Activated CD4-positive, alpha-beta T cell treated with anti-CD3 and anti-CD28 coated beads, Interleukin-2, amount 10 ng/mL, durations not matched to agents 24 days and 14 days (primary cell): Measurements from ENCODE around the gene FAS. TPM values are rescaled to one million over a fixed set of nuclear protein-coding genes. Genes with fewer than 3 reads are reported as not detected.

Experiments used
- DNase-seq: peaks from one replicate; pipeline ENCODE4 v3.0.0; 2022
- H3K27ac Mint-ChIP-seq: one replicate; pipeline ENCODE4 v1.8.0; 2022; ENCODE audit warnings: mild to moderate bottlenecking, mixed read lengths
- H3K27me3 Mint-ChIP-seq: one replicate; pipeline ENCODE4 v1.8.0; 2022; ENCODE audit warnings: mixed read lengths
- H3K36me3 Mint-ChIP-seq: one replicate; pipeline ENCODE4 v1.8.0; 2022; ENCODE audit warnings: low read depth, mild to moderate bottlenecking, mixed read lengths
- H3K4me1 Mint-ChIP-seq: one replicate; pipeline ENCODE4 v1.8.0; 2021; ENCODE audit warnings: mixed read lengths
- H3K4me3 Mint-ChIP-seq: one replicate; pipeline ENCODE4 v1.8.0; 2022; ENCODE audit warnings: mild to moderate bottlenecking, moderate library complexity, mixed read lengths
- H3K9me3 Mint-ChIP-seq: one replicate; pipeline ENCODE4 v1.8.0; 2021; ENCODE audit warnings: mixed read lengths
- intact Hi-C: fragments of 100-400 bp; cut with micrococcal nuclease; formaldehyde crosslinking; loops from one replicate; pipeline ENCODE4 v1.15.1; 2023
- total RNA-seq: library from RNA; stranded (reverse); gene quantifications from 2 replicates; pipeline ENCODE4 v1.2.3, GENCODE V29; 2022

The FAS gene
- total RNA-seq, 1 donor from 2014 or later, result 31.1 TPM

DNA sequence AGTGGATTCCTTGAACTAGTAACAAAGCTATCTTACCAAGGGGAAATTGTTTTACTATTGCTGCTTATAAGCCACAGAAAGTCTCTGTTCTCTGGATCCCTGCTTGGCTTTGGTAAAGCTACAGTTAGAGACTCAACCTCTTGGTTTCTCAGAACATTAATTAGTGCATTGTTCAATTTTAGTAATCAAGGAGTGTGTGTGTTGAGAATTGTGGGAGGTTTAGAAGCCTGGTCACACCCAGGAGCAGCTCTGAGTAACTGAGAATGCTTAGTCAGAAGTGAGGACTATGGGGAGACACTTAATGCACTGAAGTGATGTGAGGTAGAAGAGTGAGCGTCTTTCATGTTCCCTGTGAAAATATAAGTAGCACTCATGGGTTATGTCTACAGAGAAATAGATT, 29.8 kb upstream of the FAS start:
- DNase-seq, result no peak
- H3K9me3 Mint-ChIP-seq, result no peaks in the 10 kb centered on the region
- intact Hi-C loops, result loop anchor here (2.0 kb wide), 1 partner anchor 28 kb away; no protein-coding TSS in a partner anchor
- H3K4me1 Mint-ChIP-seq, result peaks cover 27% of the 10 kb centered on the region
- no peak overlapping the region for H3K4me3 Mint-ChIP-seq
- H3K36me3 Mint-ChIP-seq, result peaks cover 3% of the 10 kb centered on the region
- no peak overlapping the region for H3K27ac Mint-ChIP-seq
- H3K27me3 Mint-ChIP-seq, result peaks cover 10% of the 10 kb centered on the region

GRCh38 chr10:88961266-88961665, 29.3 kb upstream of the FAS start:
- no peaks in the 10 kb centered on the region for H3K9me3 Mint-ChIP-seq
- H3K4me3 Mint-ChIP-seq, result no peak overlapping the region
- no peak for DNase-seq
- H3K27ac Mint-ChIP-seq, result no peak overlapping the region
- H3K4me1 Mint-ChIP-seq, result peaks cover 27% of the 10 kb centered on the region
- H3K27me3 Mint-ChIP-seq, result peaks cover 12% of the 10 kb centered on the region
- peaks cover 3% of the 10 kb centered on the region for H3K36me3 Mint-ChIP-seq
- intact Hi-C loops, result loop anchor here (2.0 kb wide), 1 partner anchor 28 kb away; no protein-coding TSS in a partner anchor

DNA sequence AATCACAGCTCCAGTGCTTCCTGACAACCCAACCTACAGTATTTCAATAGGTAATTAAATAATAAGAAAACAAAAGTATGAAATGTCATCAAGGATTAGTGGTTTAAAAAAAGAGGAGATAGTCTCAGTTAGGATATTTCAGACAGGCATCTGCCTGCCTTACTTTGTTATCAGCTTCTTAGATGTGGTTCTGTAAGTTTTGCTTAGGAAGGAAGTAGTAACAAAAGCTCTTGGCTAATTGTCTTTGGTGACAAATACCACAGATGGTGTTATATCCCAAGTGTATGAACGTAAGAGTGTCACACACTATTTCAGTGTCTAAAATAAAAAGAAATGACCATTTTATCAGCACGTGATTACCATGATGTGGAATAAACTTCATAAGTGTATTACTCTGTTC, 28.3 kb upstream of the FAS start:
- intact Hi-C loops, result no loop called here
- DNase-seq, result peak; percentile 60
- Mint-ChIP-seq H3K27ac (no peak overlapping the region), H3K4me3 (peak overlapping the region; percentile 53), H3K4me1 (peaks cover 27% of the 10 kb centered on the region), H3K36me3 (peaks cover 3% of the 10 kb centered on the region), H3K27me3 (peaks cover 15% of the 10 kb centered on the region), H3K9me3 (no peaks in the 10 kb centered on the region)

DNA sequence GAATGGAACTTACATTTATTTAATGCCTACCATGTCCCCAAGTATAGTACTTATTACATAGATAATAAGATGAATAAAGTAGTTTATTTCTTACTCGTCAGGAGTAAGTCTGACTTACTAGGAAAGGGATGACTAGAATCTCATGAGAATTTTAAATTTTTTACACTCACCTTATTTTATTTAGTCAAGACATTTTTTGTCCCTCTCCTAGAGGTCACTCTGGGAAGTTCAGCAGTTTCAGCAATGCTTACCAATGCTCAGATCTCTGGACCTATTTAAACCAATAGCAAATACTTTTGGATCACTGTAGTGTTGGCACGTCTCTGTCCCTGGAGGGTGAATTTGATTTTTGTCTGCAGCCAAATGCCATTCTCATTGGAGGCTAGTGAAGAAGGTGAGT, 27.3 kb upstream of the FAS start:
- Mint-ChIP-seq H3K4me3 (no peak overlapping the region), H3K9me3 (no peaks in the 10 kb centered on the region), H3K27ac (no peak overlapping the region), H3K27me3 (peaks cover 18% of the 10 kb centered on the region), H3K36me3 (peaks cover 3% of the 10 kb centered on the region), H3K4me1 (peaks cover 27% of the 10 kb centered on the region)
- DNase-seq, result no peak
- intact Hi-C loops, result no loop called here

GRCh38 chr10:88964360-88964759, 26.2 kb upstream of the FAS start:
- Mint-ChIP-seq H3K9me3 (no peaks in the 10 kb centered on the region), H3K4me1 (peaks cover 27% of the 10 kb centered on the region), H3K27ac (no peak overlapping the region), H3K27me3 (peaks cover 18% of the 10 kb centered on the region), H3K36me3 (peaks cover 3% of the 10 kb centered on the region), H3K4me3 (no peak overlapping the region)
- no peak for DNase-seq
- intact Hi-C loops, result no loop called here

DNA sequence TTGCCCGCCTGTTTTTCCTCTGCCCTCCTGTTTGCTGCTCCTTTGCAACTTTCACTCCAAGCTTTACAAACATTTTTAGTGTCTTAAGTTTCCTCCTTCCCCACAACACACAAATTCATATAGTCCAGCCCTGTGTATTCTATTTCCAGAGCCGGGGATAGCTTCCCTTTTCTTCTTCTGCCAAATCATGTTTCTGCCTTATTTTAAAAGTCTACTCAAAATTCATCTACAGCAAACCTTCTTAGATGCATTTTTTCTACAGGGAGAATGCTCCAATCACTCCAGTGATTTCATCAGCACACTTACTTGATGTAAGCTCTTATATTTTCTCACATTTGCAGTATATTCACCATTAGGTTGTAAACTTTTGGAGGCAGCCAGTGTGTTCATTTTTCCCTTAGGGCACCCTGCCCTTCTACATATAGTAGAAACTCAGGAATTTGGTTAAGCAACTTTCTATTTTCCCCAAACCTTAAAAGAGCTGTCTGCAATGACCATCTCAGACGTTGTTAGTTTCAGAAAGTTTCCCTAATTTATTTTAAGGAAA, 25.7 kb upstream of the FAS start:
- no peak for DNase-seq
- Mint-ChIP-seq H3K27me3 (peaks cover 20% of the 10 kb centered on the region), H3K9me3 (no peaks in the 10 kb centered on the region), H3K27ac (no peak overlapping the region), H3K36me3 (peaks cover 3% of the 10 kb centered on the region), H3K4me3 (no peak overlapping the region), H3K4me1 (peaks cover 27% of the 10 kb centered on the region)
- intact Hi-C loops, result no loop called here

- H3K36me3 Mint-ChIP-seq, result peaks cover 3% of the 10 kb centered on the region
- no peak overlapping the region for H3K4me3 Mint-ChIP-seq
- DNase-seq, result no peak
- intact Hi-C loops, result no loop called here
- no peaks in the 10 kb centered on the region for H3K9me3 Mint-ChIP-seq
- peaks cover 12% of the 10 kb centered on the region for H3K4me1 Mint-ChIP-seq
- peaks cover 20% of the 10 kb centered on the region for H3K27me3 Mint-ChIP-seq
- H3K27ac Mint-ChIP-seq, result no peak overlapping the region
These were observed 23.8 kb upstream of the FAS start for GRCh38 chr10:88966797-88967196.

DNA sequence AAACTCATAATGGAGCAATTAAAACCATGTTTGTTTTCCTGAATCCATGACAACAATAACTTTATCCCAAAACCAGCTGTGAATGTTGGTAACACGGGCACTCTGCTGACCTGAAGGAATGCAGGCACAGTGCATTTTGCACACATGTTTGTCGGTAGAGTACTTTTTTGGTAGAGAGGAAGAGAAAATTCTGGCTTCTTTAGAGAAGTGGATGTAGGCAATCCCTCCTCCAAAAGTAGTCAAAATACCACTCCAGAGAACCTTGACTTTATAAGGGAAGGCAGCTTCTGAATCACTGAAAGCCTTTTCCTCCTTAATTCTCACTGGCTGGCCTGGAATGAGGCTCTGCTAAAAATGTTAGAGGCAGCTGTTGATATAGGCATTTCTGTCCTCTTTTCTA, 22.2 kb upstream of the FAS start:
- intact Hi-C loops, result no loop called here
- no peak for DNase-seq
- Mint-ChIP-seq H3K27me3 (peaks cover 20% of the 10 kb centered on the region), H3K9me3 (no peaks in the 10 kb centered on the region), H3K36me3 (no peaks in the 10 kb centered on the region), H3K4me3 (no peak overlapping the region), H3K4me1 (peaks cover 3% of the 10 kb centered on the region), H3K27ac (no peak overlapping the region)

GRCh38 chr10:88971221-88972061, 19.2 kb upstream of the FAS start:
- H3K9me3 Mint-ChIP-seq, result no peaks in the 10 kb centered on the region
- H3K27ac Mint-ChIP-seq, result no peak overlapping the region
- H3K4me3 Mint-ChIP-seq, result no peak overlapping the region
- DNase-seq, result no peak
- no peaks in the 10 kb centered on the region for H3K36me3 Mint-ChIP-seq
- peaks cover 15% of the 10 kb centered on the region for H3K4me1 Mint-ChIP-seq
- peaks cover 9% of the 10 kb centered on the region for H3K27me3 Mint-ChIP-seq
- intact Hi-C loops, result no loop called here

DNA sequence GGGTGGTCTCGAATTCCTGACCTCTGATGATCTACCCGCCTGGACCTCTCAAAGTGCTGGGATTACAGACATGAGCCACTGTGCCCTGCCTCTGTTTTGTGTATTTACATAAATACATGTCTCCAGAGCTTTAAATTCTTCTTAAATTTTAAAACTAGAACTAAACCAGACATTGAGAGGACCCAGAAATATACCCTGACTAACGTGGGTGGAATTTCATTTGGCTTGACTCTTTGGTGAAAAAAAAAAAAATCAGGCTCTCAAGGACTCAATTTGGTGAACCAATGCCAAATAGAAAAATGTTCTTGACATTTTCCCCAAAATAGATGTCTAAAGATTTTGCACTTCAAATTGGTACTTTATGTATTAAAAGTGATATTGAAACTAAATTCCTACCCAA, 16.6 kb upstream of the FAS start:
- Mint-ChIP-seq H3K27me3 (peaks cover 3% of the 10 kb centered on the region), H3K27ac (no peak overlapping the region), H3K36me3 (peaks cover 1% of the 10 kb centered on the region), H3K9me3 (no peaks in the 10 kb centered on the region), H3K4me1 (peaks cover 17% of the 10 kb centered on the region), H3K4me3 (no peak overlapping the region)
- intact Hi-C loops, result loop anchor here (2.0 kb wide), 1 partner anchor 17 kb away; the partner anchor contains the start of gene FAS
- no peak for DNase-seq

DNA sequence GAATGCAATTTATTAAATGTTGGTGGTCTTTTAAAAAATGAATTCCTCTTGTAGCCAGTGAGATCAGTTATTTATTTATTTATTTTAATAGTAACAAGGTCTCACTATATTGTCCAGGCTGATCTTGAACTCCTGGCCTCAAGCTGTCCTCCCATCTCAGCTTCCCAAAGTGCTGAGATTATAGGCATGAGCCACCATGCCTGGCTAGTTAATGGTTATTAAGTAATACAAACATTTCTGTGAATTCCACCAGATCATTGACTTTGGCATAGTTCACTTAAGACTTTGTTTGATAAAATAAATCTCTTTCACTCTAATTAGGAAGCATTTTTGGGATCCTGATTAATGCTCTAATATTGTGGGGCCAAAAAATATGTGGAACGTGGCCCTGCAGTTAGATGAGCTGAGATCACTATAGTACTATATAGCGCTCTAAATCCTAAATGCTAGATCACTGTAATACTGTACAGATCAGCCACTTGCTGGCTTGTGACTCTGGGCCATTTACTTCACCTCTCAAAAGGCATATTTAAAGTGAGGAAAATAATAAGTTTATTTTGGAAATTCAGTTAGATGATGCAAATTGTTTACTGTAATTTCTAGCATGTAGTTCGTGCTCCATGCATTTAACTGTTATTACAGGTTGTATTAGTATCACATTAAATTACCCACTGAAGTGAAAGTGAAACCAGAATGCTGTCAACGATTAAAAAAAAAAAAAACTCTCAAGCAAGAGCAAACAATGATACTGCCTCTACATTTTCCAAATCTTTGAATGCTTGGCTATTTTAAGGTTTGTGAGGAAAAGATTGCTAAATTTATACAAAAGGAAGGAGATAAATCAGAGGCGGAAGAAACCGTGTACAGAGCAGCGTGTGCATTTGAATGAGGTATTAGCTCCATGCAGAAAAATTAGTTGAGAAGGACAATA, 15.9 kb upstream of the FAS start:
- Mint-ChIP-seq H3K4me3 (peak overlapping the region; percentile 89), H3K9me3 (no peaks in the 10 kb centered on the region), H3K36me3 (peaks cover 1% of the 10 kb centered on the region), H3K27me3 (peaks cover under 1% of the 10 kb centered on the region), H3K4me1 (peaks cover 18% of the 10 kb centered on the region), H3K27ac (peak overlapping the region; percentile 93)
- intact Hi-C loops, result loop anchor here (2.0 kb wide), 1 partner anchor 16 kb away; the partner anchor contains the start of gene FAS
- DNase-seq, result no peak

DNA sequence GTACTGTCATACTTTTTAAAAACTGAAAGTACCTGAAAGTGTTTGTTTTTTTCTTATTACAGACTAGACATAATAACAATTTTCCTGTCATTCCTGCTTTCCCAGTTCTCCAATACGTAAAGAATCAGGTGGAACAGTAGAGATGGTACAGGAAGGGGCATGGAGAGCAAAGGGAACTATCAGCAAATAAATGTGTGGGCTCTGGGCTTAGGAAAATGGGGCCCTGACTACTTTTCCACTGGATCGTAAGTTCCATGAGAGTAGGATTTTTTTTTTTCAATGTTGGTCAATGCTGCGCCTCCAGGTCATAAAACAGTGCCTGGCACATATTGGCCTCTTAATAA, 15.2 kb upstream of the FAS start:
- H3K27me3 Mint-ChIP-seq, result no peaks in the 10 kb centered on the region
- H3K4me1 Mint-ChIP-seq, result peaks cover 18% of the 10 kb centered on the region
- no peaks in the 10 kb centered on the region for H3K9me3 Mint-ChIP-seq
- H3K4me3 Mint-ChIP-seq, result peak overlapping the region; percentile 89
- H3K36me3 Mint-ChIP-seq, result peaks cover 1% of the 10 kb centered on the region
- peak overlapping the region; percentile 93 for H3K27ac Mint-ChIP-seq
- intact Hi-C loops, result loop anchor here (2.0 kb wide), 1 partner anchor 15 kb away; the partner anchor contains the start of gene FAS
- no peak for DNase-seq

DNA sequence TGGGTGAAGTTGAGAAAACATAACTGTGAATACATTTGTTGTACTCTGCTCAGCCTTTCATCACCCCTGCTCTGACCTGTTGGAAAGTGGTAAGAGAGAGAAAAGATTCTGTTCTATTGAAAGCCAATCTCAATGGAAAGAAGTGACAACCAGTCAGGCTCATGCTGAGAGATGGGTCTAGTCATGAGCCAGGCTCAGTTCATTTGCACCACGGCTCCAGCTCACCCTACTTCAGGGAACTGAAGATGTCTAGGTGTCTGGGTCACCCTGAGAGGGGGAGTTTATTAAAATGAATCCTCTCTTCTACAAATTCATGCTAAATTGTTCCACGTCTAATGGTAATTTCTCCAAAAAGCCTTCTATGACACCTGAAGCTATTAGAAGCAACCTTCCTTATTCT, 12.1 kb upstream of the FAS start:
- no peaks in the 10 kb centered on the region for H3K9me3 Mint-ChIP-seq
- peaks cover 16% of the 10 kb centered on the region for H3K4me1 Mint-ChIP-seq
- H3K27me3 Mint-ChIP-seq, result no peaks in the 10 kb centered on the region
- intact Hi-C loops, result no loop called here
- H3K27ac Mint-ChIP-seq, result no peak overlapping the region
- no peak for DNase-seq
- no peak overlapping the region for H3K4me3 Mint-ChIP-seq
- peaks cover 5% of the 10 kb centered on the region for H3K36me3 Mint-ChIP-seq

DNA sequence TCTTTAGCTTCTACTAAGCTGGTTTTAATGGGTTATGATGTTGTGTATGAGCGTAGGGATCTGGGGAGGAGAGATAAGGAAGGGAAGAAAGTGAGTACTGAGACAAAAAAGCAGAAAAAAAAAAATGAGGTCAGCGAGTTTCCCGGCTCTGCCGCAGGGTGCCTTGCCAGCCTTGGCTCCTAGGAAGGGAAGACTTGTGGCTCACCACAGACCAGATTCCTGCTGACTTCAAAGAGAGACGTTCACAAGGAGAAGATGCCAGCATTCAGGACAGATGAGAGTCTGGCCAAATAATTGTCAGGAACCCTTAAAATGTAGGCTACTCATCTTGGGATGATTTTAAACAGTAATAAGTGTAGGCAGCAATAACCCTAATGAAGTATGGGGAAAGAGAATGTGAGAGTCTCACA, 11.4 kb upstream of the FAS start:
- H3K9me3 Mint-ChIP-seq, result no peaks in the 10 kb centered on the region
- peaks cover 23% of the 10 kb centered on the region for H3K4me1 Mint-ChIP-seq
- H3K27me3 Mint-ChIP-seq, result no peaks in the 10 kb centered on the region
- no peak overlapping the region for H3K27ac Mint-ChIP-seq
- no peak overlapping the region for H3K4me3 Mint-ChIP-seq
- intact Hi-C loops, result no loop called here
- DNase-seq, result no peak
- H3K36me3 Mint-ChIP-seq, result peaks cover 5% of the 10 kb centered on the region
